ENCODE measurements around the gene ARMC9.
"Not testable (repeated sequence)": the region's sequence is repeated elsewhere in the genome, so short reads cannot be mapped to it uniquely, and the experiment has no call there.

ARMC9 gene

GRCh38 chr2:231373786-231374349 lies 175.4 kb downstream of the ARMC9 start:
- Histone ChIP-seq H3K79me1 (ENCODE audit: low read depth, low read length) (no peaks in the 10 kb centered on the region), H3K27me3 (ENCODE audit: control insufficient read depth in 3 of 3, insufficient read depth in 3 of 3, low read depth in 1 of 3, low read length in 3 of 3) (no peaks in the 10 kb centered on the region), H3K27ac (replicated peaks; ENCODE audit: low read length) (no peak overlapping the region), H2AK5ac (ENCODE audit: low read depth, low read length) (no peak overlapping the region), H3K23ac (ENCODE audit: low read depth, low read length, poor library complexity) (no peak overlapping the region), H3K4me2 (ENCODE audit: insufficient read depth, low read length, poor library complexity, severe bottlenecking) (no peak overlapping the region), H3K4ac (ENCODE audit: low read length) (no peak overlapping the region), H3K9ac (ENCODE audit: low read depth, low read length, poor library complexity) (no peak overlapping the region), H3K9me3 (replicated peaks in 1 of 2; ENCODE audit: control insufficient read depth in 2 of 2, insufficient read depth in 1 of 2, low read depth in 1 of 2, low read length in 2 of 2) (no peaks in the 10 kb centered on the region), H2BK5ac (ENCODE audit: low read length) (no peak overlapping the region), H2AFZ (ENCODE audit: low read length) (no peak overlapping the region), H4K91ac (ENCODE audit: low read depth, low read length, poor library complexity) (no peak overlapping the region), H4K8ac (ENCODE audit: low read depth, low read length) (no peak overlapping the region), H3K4me3 (ENCODE audit: low read length in 2 of 2) (no peak overlapping the region), H2BK120ac (ENCODE audit: low read depth, low read length) (no peak overlapping the region), H3K14ac (ENCODE audit: low read length) (no peak overlapping the region), H3K4me1 (ENCODE audit: control insufficient read depth in 2 of 2, insufficient read depth in 1 of 2, low read depth in 1 of 2, low read length in 2 of 2) (peaks cover 4 to 19% of the 10 kb centered on the region in 2 donors), H2BK12ac (ENCODE audit: low read length) (no peak overlapping the region), H3K36me3 (replicated peaks in 1 of 2; ENCODE audit: control insufficient read depth in 2 of 2, insufficient read depth in 2 of 2, low read length in 2 of 2) (no peaks in the 10 kb centered on the region), H3K18ac (ENCODE audit: low read length) (no peak overlapping the region), H2BK15ac (ENCODE audit: low read length) (no peak overlapping the region)
- no CpG with 5 or more reads among the region's 9 CpGs for WGBS, 2 donors (ENCODE audit: extremely low coverage in 2 of 2, insufficient read length in 2 of 2, insufficient replicate concordance in 1 of 2)
- DNase-seq (ENCODE audit: low spot score) = no peak

GRCh38 chr2:231374771-231375170 lies 176.3 kb downstream of the ARMC9 start:
- Histone ChIP-seq H3K36me3 (replicated peaks in 1 of 2; ENCODE audit: control insufficient read depth in 2 of 2, insufficient read depth in 2 of 2, low read length in 2 of 2) (no peaks in the 10 kb centered on the region), H3K9ac (ENCODE audit: low read depth, low read length, poor library complexity) (no peak overlapping the region), H4K8ac (ENCODE audit: low read depth, low read length) (no peak overlapping the region), H2BK120ac (ENCODE audit: low read depth, low read length) (no peak overlapping the region), H3K27me3 (ENCODE audit: control insufficient read depth in 3 of 3, insufficient read depth in 3 of 3, low read depth in 1 of 3, low read length in 3 of 3) (no peaks in the 10 kb centered on the region), H3K79me1 (ENCODE audit: low read depth, low read length) (no peaks in the 10 kb centered on the region), H3K27ac (replicated peaks; ENCODE audit: low read length) (no peak overlapping the region), H3K23ac (ENCODE audit: low read depth, low read length, poor library complexity) (no peak overlapping the region), H4K91ac (ENCODE audit: low read depth, low read length, poor library complexity) (no peak overlapping the region), H3K4me2 (ENCODE audit: insufficient read depth, low read length, poor library complexity, severe bottlenecking) (no peak overlapping the region), H2BK15ac (ENCODE audit: low read length) (no peak overlapping the region), H2AK5ac (ENCODE audit: low read depth, low read length) (no peak overlapping the region), H2AFZ (ENCODE audit: low read length) (no peak overlapping the region), H3K4me3 (ENCODE audit: low read length in 2 of 2) (no peak overlapping the region), H3K4me1 (ENCODE audit: control insufficient read depth in 2 of 2, insufficient read depth in 1 of 2, low read depth in 1 of 2, low read length in 2 of 2) (peaks cover 8 to 22% of the 10 kb centered on the region in 2 donors), H3K18ac (ENCODE audit: low read length) (no peak overlapping the region), H2BK5ac (ENCODE audit: low read length) (no peak overlapping the region), H2BK12ac (ENCODE audit: low read length) (no peak overlapping the region), H3K4ac (ENCODE audit: low read length) (no peak overlapping the region), H3K9me3 (replicated peaks in 1 of 2; ENCODE audit: control insufficient read depth in 2 of 2, insufficient read depth in 1 of 2, low read depth in 1 of 2, low read length in 2 of 2) (no peaks in the 10 kb centered on the region), H3K14ac (ENCODE audit: low read length) (no peak overlapping the region)
- WGBS, 2 donors (ENCODE audit: extremely low coverage in 2 of 2, insufficient read length in 2 of 2, insufficient replicate concordance in 1 of 2) = no CpG with 5 or more reads among the region's 2 CpGs
- no peak for DNase-seq (ENCODE audit: low spot score)

DNA sequence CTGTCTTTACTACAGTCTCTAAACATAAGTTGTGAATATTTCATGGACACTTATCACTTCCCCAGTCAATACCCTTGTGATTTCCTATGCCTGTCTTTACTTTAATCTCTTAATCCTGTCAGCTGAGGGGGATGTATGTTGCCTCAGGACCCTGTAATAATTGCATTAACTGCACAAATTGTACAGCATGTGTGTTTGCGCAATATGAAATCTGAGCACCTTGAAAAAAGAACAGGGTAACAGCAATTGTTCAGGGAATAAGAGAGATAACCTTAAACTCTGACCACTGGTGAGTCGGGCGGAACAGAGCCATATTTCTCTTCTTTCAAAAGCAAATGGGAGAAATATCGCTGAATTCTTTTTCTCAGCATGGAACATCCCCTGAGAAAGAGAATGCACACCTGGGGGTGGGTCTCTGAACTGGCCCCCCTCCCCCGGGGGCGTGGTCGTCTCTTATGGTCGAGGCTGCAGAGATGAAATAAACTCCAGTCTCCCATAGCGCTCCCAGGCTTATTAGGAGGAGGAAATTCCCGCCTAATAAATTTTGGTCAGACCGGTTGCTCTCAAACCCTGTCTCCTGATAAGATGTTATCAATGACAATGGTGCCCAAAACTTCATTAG lies 177.7 kb downstream of the ARMC9 start:
- H3K4ac ChIP-seq (ENCODE audit: low read length); H3K79me1 ChIP-seq (ENCODE audit: low read depth, low read length); H3K27me3 ChIP-seq (ENCODE audit: control insufficient read depth in 3 of 3, insufficient read depth in 3 of 3, low read depth in 1 of 3, low read length in 3 of 3); H2AK5ac ChIP-seq (ENCODE audit: low read depth, low read length); H2AFZ ChIP-seq (ENCODE audit: low read length); H3K23ac ChIP-seq (ENCODE audit: low read depth, low read length, poor library complexity); H2BK15ac ChIP-seq (ENCODE audit: low read length); H3K4me3 ChIP-seq (ENCODE audit: low read length in 2 of 2); H3K4me2 ChIP-seq (ENCODE audit: insufficient read depth, low read length, poor library complexity, severe bottlenecking); DNase-seq (ENCODE audit: low spot score); H2BK12ac ChIP-seq (ENCODE audit: low read length); H3K27ac ChIP-seq (replicated peaks; ENCODE audit: low read length); H3K36me3 ChIP-seq (replicated peaks in 1 of 2; ENCODE audit: control insufficient read depth in 2 of 2, insufficient read depth in 2 of 2, low read length in 2 of 2); H3K9ac ChIP-seq (ENCODE audit: low read depth, low read length, poor library complexity); H2BK120ac ChIP-seq (ENCODE audit: low read depth, low read length); H2BK5ac ChIP-seq (ENCODE audit: low read length); H3K18ac ChIP-seq (ENCODE audit: low read length); H4K91ac ChIP-seq (ENCODE audit: low read depth, low read length, poor library complexity); H4K8ac ChIP-seq (ENCODE audit: low read depth, low read length); H3K9me3 ChIP-seq (replicated peaks in 1 of 2; ENCODE audit: control insufficient read depth in 2 of 2, insufficient read depth in 1 of 2, low read depth in 1 of 2, low read length in 2 of 2); H3K14ac ChIP-seq (ENCODE audit: low read length): not testable (repeated sequence)
- WGBS, 2 donors (ENCODE audit: extremely low coverage in 2 of 2, insufficient read length in 2 of 2, insufficient replicate concordance in 1 of 2) = no CpG with 5 or more reads among the region's 11 CpGs
- H3K4me1 ChIP-seq (ENCODE audit: control insufficient read depth in 2 of 2, insufficient read depth in 1 of 2, low read depth in 1 of 2, low read length in 2 of 2) = peaks cover 3 to 11% of the 10 kb centered on the region in 2 donors

DNA sequence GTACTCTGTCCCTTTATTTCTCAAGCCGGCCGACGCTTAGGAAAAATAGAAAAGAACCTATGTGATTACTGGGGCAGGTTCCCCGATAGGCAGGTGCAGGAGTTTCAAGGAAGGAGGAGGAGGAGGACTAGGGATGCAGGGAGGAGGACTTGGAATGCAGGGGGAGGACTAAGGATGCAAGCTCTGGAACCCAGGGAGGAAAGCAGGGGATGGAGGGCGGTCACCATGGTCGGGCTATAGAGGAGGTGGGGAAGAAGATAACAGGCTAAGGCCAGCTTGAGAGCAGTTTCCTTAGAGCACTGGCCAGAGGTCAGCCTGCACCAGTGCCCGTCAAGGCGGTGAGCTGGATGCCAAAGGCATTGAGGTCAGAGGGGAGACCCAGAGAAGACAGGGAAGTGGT lies 178.4 kb downstream of the ARMC9 start:
- no peak overlapping the region for H2BK5ac ChIP-seq (ENCODE audit: low read length)

More for the DNA sequence above, 178.4 kb downstream of the ARMC9 start:
- Histone ChIP-seq H3K4me1 (ENCODE audit: control insufficient read depth in 2 of 2, insufficient read depth in 1 of 2, low read depth in 1 of 2, low read length in 2 of 2) (peaks cover 3 to 10% of the 10 kb centered on the region in 2 donors), H3K9me3 (replicated peaks in 1 of 2; ENCODE audit: control insufficient read depth in 2 of 2, insufficient read depth in 1 of 2, low read depth in 1 of 2, low read length in 2 of 2) (no peaks in the 10 kb centered on the region), H2BK15ac (ENCODE audit: low read length) (no peak overlapping the region), H2BK120ac (ENCODE audit: low read depth, low read length) (no peak overlapping the region), H3K27ac (replicated peaks; ENCODE audit: low read length) (no peak overlapping the region), H4K8ac (ENCODE audit: low read depth, low read length) (no peak overlapping the region), H3K4me2 (ENCODE audit: insufficient read depth, low read length, poor library complexity, severe bottlenecking) (no peak overlapping the region), H3K9ac (ENCODE audit: low read depth, low read length, poor library complexity) (no peak overlapping the region), H2AFZ (ENCODE audit: low read length) (no peak overlapping the region), H3K36me3 (replicated peaks in 1 of 2; ENCODE audit: control insufficient read depth in 2 of 2, insufficient read depth in 2 of 2, low read length in 2 of 2) (no peaks in the 10 kb centered on the region), H3K4me3 (ENCODE audit: low read length in 2 of 2) (no peak overlapping the region), H3K23ac (ENCODE audit: low read depth, low read length, poor library complexity) (peak overlapping the region; percentile 52), H3K18ac (ENCODE audit: low read length) (peak overlapping the region; percentile 1), H2BK12ac (ENCODE audit: low read length) (no peak overlapping the region), H4K91ac (ENCODE audit: low read depth, low read length, poor library complexity) (no peak overlapping the region), H3K79me1 (ENCODE audit: low read depth, low read length) (no peaks in the 10 kb centered on the region), H2AK5ac (ENCODE audit: low read depth, low read length) (no peak overlapping the region), H3K14ac (ENCODE audit: low read length) (peak overlapping the region; percentile 73), H3K27me3 (ENCODE audit: control insufficient read depth in 3 of 3, insufficient read depth in 3 of 3, low read depth in 1 of 3, low read length in 3 of 3) (no peaks in the 10 kb centered on the region), H3K4ac (ENCODE audit: low read length) (no peak overlapping the region)
- DNase-seq (ENCODE audit: low spot score) = no peak
- no CpG with 5 or more reads among the region's 8 CpGs for WGBS, 2 donors (ENCODE audit: extremely low coverage in 2 of 2, insufficient read length in 2 of 2, insufficient replicate concordance in 1 of 2)
